Hematopoietic multipotent progenitor cell treated with erythropoietin and hydrocortisone succinate and interleukin-3 and kit ligand, for 8 days (in vitro differentiated cells): ENCODE data around the gene EPHA6.
"Not testable (repeated sequence)": the region's sequence is repeated elsewhere in the genome, so short reads cannot be mapped to it uniquely, and the experiment has no call there.

ENCODE experiments used
- DNase-seq: peaks from one replicate; pipeline ENCODE4 v3.0.0-alpha.2; 2015

EPHA6 gene

DNA sequence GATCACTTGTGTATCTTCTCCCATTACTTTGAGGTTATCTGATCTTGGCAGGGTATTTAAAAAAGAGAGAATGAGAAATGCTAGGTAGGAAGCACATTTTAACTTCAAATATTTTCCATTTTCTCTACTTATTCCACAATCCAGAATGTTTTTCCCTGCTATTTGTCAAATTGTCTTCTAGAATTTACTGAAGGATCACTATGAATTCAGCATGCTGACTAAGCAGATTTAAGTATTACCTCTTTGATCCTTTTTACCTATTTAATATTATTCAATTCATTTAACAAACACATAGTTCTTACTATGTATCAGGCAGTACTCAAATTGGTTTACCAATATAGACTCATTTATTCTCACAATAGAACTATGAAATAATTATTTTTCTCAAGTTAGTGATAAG lies 486.7 kb downstream of the EPHA6 start:
- no peak for DNase-seq

DNA sequence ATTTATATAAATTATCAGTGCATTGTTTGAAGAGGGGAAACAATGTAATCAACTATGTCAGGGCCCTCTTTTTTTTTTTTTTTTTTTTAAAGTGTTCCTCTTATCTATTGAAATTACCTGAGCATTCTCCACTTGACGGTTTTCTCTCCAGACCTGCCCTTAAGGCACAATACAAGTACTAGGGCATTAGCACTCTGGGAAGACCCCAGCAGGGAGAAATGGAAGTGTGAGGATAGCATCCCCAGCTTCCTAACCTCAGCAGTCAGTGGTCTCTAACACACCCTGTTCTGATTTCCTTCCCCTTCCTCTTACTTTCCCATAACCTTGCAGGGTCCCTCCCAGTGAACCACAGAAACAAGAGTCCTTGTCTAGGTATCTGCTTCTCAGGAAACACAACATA lies 491.8 kb downstream of the EPHA6 start:
- no peak for DNase-seq

DNA sequence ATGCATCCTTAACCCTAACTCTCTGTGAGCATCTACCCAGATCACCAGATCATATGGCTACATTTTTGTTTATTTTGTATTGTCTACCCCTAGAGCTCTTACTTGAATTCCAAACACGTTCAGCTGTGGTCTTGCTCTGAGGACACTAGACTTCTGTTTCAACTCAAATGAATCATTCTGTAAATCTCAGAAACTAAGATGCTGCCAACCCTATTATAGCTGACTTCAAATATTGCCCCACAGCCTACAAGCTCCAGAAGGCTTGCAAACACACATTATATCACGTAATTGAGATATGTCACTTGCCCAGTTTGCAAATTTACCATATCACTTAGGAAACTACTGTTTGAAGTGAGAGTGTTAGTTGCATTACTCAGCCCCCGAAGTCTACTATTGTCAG lies 524.0 kb downstream of the EPHA6 start:
- DNase-seq = no peak

DNA sequence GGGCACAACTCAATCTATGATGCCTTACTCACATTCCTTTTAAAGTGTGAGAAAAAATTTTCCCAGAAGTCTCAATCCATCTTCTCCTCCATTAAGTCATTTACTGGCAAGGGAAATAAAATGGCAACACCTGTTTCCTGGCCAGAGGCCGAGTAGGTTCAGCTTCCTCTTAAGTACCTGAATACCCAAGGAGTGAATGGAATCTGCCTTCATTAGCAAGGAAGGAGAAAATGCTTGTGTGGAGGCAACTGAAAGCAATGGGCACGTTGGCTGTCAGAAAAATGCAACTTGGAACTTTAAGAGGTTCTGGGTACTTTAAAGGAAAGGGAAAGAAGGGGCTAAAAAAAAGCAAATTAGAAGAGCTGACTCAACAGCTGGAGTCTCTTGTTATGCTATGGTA lies 526.5 kb downstream of the EPHA6 start:
- no peak for DNase-seq

DNA sequence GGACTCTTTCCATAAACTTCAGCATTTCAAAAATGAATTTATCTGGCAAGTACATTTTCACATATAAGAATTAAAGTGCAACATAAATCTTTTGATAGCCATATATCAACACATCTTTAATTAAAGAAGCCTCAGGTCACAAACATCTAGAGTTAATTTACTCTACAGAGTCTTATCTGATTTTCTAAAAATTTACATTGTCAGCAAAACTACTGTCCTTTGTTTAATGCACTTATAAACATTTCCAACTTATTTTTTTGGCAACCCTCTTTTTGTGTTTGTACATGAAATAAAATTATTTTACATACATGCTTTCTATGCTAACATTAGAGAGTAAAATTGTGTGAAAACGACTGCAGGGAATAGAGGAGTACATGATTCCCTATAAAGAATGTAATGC lies 533.4 kb downstream of the EPHA6 start:
- DNase-seq = no peak

DNA sequence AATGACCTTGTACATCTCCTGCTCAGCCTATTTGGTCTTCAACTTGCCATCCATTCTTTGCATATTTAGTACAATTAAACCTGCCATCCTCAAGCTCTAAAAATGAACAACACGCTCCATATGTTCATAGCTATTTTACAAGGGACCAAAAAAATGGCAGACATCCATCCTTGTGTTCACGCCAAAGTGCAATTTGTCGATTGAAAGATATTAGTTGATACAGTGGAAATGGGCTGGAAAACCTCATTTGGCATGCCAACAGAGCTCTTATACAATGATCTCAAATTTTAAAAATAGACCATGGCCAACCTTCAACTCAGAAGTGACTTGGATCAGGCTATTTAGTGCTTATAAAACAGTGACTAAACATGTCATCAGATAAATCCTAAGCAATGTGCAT lies 536.6 kb downstream of the EPHA6 start:
- no peak for DNase-seq

DNA sequence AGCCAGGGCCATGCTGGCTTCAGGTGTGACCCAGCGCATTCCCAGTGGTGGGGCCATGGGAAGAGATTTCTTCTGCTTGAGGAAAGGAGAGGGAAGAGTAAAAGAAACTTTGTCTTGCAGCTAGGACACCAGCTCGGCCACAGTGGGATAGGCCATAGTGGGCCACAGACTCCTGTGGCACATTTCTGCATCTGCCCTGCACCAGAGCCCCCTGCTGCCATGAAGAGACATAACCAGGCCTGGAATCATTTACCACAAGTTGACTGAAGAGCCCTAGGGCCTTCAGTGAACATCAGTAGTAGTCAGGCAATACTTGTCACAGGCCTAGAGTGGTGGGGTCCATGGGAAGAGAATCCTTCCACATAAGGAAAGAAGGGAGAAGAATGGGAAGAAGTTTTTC lies 538.8 kb downstream of the EPHA6 start:
- DNase-seq = no peak

DNA sequence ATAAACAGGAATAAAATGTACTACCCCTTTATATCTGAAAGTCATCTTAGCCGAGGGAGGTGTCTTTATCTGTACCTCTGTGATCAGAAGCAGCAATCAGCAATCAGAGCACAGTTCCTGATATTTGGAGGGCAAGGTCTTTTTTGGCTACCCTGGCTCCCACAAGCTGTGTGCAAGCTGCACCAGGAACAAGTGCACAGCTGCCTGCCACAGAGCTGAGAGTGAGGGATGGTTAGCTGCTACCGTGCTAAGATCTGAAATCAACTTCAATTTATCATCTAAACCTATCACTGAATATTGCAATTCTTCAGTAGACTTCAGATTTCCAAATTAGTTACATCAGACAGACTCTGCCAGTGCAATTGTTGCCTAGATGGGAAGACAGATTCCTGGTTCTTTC lies 545.6 kb downstream of the EPHA6 start:
- no peak for DNase-seq

DNA sequence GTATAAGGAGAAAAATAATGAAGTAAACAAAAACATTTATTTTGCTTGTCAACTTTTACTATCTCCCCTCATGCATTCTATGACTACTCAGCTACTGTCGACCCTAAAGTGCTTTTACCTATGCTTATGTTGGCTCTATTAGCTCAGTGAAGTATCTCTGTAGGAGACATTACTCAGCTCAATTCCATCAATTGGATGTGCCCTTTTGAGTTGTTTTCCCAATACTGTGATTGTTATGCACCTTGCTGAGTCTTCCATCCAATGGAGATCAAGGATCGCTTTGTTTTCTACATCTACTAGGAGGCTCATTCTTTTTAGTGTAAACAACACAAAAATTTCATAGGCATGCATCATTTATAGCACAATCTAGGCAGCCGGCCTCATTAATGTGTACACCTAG lies 546.4 kb downstream of the EPHA6 start:
- no peak for DNase-seq

DNA sequence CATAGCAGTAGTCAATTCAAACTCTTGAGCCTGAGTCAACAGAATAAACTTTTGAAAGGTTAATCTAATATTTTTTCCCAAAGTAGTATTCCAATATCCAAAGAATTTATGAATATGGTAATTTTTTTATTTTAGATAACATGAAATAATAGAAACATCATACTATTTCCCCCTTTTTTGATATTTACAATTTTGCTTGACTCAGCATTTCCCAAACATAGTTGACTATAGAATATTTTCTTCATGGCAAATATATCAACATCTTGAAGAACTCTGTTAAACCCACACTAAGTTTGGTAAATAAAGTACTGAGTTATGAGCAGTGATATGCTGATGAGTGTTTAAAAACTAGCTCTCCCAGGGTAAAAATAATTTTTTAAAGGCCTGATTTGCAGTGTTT lies 570.2 kb downstream of the EPHA6 start:
- no peak for DNase-seq

DNA sequence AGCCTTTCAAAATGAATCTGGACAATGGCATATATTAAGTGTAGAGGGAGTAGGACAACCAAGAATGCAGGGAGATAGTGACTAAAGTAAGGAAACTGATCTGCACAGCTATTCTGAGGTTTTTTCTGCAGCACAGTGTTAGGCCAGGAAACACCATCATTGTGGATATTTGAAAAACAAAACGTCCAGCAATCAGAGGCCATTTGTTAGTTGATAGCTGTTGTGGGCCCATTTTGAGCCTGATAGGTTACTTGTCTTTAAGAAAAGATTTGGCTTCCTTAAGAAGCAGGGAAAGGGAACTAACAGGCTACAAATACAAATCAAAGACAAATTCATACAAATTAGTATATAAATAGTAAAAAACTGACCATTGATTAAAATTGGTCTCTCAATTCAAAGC lies 574.4 kb downstream of the EPHA6 start:
- DNase-seq = no peak

DNA sequence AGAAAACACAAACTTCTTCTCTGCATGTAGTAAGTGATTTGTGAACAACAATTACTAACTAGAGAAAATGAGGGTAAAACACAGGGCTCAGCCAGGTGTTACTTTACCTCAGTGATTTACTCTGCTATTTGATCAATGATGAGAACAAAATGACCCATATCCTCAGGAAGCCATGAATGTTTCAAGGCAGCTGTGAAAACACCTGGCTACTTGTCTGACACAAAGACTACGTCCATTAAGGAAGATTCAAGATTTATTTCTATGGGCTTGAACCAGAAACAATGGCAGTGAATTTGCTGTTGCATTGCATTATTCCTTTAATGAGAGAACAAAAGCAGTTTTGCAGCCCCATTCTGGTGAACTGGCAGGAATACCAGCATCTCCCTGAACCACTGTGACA lies 575.5 kb downstream of the EPHA6 start:
- DNase-seq = no peak

DNA sequence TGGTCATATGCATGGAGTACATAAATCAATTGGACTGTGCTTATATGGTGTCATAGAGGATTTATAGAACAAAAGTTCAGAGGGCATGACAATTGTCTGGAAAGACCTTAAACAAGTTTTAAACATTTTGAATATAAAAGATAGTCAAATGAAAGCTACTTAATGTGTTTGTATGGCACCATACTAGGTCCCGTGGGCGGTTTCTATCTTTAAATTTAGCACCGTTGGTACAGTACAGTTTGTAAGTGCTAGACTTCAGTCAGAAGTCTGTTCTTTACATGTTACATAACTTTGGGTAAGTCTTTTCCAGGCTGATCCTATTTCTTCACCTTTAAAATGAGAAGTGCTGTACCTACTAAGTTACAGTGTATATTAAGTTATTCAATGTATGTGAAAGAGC lies 576.8 kb downstream of the EPHA6 start:
- no peak for DNase-seq

DNA sequence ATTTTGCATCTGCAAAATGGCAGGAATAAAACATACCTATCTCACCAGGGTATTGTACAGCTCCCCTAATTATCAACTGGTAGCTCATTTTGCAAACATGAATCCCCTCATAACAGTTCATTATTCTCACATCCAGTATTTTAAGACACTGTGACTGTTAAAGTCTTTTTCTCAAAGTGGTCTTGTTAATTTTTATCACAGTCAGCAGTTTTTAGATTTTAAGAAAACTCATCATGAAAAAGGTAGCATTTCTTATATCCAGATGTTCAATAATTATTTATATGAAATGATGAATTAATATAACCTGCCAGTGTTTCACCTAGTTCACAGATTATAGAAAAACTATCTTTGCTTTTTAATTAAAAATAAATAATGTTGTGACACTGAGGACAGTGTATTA lies 595.2 kb downstream of the EPHA6 start:
- no peak for DNase-seq

DNA sequence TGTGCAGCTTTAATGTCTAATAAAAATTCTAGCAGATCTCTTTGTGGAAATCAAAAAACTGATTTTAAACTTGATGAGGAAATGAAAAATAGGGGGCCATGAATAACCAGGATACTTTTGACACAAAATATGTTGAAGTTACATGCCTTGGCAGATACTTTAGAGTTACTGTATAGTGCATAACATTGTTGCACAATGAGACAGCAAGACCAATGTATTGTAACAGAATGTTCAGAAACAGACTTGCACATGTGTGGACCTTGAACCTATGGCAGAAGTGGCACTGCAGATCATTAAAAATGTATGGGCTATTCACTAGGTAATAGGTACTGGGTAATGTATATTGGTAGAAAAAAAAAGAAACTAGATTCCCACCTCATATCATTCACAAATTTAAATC lies 607.2 kb downstream of the EPHA6 start:
- DNase-seq = no peak

DNA sequence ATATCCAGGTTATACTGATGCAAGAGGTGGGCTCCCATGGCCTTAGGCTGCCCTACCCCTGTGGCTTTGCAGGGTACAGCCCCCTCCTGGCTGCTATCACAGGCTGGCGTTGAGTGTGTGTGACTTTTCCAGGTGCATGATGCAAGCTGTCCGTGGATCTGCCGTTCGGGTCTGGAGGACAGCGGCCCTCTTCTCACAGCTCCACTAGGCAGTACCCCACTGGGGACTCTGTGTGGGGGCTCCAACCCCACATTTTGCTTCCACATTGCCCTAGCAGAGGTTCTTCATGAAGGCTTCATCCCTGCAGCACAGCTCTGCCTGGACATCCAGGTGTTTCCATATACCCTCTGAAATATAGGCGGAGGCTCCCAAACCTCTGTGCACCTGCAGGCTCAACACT lies 610.6 kb downstream of the EPHA6 start:
- DNase-seq = no peak

DNA sequence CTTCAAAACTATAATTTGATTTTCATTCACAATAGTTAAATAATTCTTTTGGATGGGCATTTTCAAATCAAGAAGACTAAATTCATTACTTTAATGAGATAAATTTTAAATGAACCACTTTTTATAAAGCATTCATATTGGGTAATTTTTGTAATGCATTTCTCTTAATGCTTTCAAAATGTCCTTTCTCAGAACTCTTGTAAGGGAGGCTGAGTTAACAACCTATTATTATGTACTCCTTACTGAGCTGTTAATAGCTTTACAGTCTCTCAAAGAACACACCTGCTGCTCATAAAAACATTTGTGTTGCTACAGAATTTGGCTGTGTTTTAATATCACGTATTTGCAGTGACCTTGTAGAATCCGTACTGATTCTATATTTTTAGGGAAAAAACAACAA lies 616.2 kb downstream of the EPHA6 start:
- DNase-seq = no peak

DNA sequence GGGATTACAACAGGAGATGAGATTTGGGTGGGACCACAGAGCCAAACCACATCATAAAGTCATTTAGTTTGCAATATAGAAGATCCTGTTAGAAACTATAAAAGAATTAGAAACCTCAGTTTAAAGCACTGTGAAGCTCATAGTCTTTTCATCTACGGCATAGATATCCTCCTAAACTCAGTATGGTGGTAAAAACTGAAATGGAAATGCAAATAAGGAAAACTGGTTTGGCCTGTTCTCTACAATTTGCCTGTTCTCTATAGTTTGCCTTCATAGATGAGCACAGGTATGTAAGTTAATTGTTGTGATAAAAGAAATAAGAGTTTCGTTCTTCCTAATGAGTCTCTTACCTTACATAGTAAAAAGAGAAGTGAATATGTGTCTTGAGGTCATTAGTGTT lies 618.5 kb downstream of the EPHA6 start:
- no peak for DNase-seq

DNA sequence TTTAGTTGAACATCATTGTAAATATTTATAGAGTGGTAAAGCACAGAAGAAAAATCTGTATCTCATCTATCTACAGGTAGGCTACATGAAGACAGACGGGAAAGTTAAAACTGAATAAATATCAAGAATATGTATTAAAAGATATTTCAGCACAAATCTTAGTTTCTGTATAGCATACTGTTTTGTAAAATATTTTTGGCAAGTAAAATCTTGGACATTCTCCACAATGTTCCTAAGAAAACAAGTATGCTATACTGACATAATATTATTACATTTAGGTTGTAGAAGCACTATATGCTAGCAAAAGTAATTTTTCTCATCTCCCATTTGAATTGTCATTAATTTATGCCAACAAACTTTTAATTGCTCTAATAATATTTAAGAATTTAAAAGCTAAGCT lies 623.7 kb downstream of the EPHA6 start:
- no peak for DNase-seq

DNA sequence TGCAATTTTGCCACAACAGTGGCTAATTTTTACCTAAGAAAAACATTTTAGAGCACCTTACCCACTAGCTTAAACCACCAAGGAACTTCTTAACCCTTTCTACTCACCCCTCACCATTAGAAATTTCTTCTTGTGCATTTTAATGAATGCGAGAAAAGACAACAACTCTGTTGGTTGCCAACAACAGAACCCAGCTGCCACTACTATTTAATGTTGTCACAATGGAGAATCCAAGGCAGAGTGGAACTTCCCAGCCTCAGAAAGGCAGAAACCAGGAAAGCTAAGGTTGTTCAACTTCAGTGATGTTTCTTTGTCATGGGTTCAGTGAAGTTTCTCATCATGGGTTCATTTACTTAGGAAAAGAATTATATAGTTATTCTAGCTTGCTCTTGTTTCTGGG lies 625.0 kb downstream of the EPHA6 start:
- no peak for DNase-seq

DNA sequence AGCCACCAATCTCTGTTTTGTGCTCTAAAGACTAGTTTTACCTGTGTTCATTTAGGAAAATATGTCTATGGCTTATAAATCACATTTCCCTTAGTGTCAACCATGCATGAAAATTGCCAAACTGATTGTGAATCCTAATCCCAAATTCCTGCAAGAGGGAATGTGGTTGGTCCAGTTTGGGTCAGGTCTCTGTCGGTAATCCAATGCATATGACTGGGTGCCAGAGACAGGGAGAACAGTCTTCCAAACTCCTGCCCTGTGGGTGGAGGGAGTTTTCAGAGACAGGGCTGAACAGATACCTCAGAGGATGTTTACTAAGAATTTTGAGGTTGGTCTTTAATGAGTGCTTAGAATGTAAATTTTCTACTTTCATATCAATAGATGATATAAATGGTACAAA lies 649.6 kb downstream of the EPHA6 start:
- no peak for DNase-seq

DNA sequence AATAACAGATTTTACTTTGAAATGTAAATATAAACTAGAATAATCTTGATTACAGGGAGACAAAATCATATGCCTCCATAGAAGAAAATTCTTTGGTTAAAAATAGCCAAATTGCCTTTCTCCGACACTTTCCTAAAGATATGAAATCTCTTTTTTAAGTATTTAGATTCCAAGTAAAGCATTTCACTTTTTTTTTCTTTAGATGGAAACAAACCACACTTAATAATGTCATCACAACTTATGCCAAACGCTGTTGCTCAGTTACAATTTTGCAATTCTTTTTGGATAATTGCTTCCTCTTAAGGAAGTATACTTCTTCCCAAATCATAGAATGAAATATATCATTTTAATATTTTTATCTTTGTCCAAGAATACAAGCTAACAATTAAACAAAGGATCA lies 656.1 kb downstream of the EPHA6 start:
- DNase-seq = no peak

DNA sequence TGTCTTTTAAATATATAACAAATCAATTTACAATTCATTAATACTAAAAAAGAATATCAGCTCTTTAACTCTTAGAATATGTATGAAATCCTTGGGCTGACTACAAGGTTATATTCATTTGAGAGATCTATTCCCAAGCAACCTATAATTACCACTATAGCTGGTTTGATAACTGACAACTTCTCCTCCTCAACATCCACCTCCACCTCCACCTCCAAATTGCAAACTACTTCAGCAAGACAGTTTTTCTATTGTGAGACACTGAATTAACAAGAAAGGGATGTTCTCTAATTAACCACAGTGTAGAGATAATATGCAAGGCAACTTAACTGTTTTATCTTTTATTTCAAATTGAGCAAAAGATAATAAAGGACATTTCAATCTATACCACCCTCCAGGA lies 665.3 kb downstream of the EPHA6 start:
- no peak for DNase-seq

DNA sequence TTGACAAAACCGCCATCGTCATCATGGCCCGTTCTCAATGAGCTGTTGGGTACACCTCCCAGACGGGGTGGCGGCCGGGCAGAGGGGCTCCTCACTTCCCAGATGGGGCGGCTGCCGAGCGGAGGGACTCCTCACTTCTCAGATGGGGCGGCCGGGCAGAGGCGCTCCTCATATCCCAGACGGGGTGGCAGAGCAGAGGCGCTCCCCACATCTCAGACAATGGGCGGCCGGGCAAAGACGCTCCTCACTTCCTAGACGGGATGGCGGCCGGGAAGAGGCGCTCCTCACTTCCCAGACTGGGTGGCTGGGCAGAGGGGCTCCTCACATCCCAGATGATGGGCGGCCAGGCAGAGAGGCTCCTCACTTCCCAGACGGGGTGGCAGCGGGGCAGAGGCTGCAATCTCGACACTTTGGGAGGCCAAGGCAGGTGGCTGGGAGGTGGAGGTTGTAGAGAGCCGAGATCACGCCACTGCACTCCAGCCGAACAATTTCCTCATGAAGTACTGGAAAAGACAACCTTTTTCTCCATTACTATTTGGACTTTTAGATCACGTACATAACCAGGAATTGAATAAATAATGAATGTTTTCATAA lies 666.4 kb downstream of the EPHA6 start:
- not testable (repeated sequence) for DNase-seq

DNA sequence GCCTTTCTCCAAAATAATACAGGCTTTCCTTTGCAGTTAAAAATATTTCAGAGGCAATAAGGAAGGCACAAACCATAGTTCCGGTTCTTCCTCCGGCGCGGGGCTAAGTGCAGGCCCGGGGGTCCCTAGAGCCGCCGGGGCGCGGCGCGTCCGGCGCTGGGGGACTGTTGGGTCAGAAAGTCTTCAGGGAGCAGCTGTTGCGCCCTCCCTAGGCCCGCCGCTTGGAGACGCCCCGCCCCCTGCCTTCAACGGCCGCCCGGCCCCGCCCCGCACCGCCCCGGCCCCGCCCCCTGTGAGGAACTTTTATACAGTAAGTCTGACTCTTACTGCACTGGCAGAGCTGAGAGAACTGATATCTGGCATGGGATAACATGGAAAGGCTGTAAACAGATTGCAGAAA lies 667.0 kb downstream of the EPHA6 start:
- DNase-seq = no peak

DNA sequence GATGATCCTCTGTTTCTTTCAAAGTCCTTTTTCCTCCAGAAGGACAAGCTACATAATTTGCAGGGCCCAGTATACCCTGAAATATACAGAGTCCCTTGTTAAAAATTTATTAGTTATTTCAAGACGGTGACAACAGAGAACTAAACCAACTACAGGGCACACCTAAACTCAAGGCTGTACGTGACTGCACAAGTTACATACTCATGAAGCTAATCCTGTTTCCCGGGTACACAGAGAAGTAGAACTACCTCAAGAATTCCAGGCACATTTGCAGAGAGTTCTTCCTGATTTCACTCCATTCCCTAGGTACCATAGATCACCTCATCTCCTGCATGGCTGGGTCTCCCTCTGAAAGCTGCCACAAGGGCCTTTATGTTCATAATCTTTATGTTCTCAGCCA lies 670.8 kb downstream of the EPHA6 start:
- DNase-seq = no peak
